MM.1S (cell line): ENCODE results near the gene EIF4E1B.
"Not testable (repeated sequence)": the region's sequence is repeated elsewhere in the genome, so short reads cannot be mapped to it uniquely, and the experiment has no call there.

Source experiments
- CTCF ChIP-seq: fragments of 300-600 bp; sonication (generic); IDR thresholded peaks from 2 replicates; pipeline ENCODE4 v1.5.1; 2016; ENCODE audit warnings: antibody characterized with exemption, low read length, mixed read lengths
- EZH2 ChIP-seq: fragments of 300-600 bp; sonication (generic); optimal IDR thresholded peaks from 2 replicates; pipeline ENCODE3; 2017; ENCODE audit warnings: low read depth, mild to moderate bottlenecking, antibody characterized with exemption, low read length, mixed read lengths
- EZH2phosphoT487 ChIP-seq: fragments of 300-600 bp; sonication (generic); IDR thresholded peaks from 2 replicates; pipeline ENCODE4 v1.6.1; 2018; ENCODE audit warnings: antibody characterized with exemption, low read length

GRCh38 chr5:176599749-176600430 is 30.6 kb upstream of the EIF4E1B start:
- not testable (repeated sequence) for TF ChIP-seq CTCF, EZH2phosphoT487, EZH2
